ENCODE results near the gene MPZ.
"Not testable (repeated sequence)": the region's sequence is repeated elsewhere in the genome, so short reads cannot be mapped to it uniquely, and the experiment has no call there.

Gene MPZ

GRCh38 chr1:161299347-161299746 lies 10.4 kb downstream of the MPZ start:
- DNase-seq, result no peak

GRCh38 chr1:161298116-161298515 lies 11.7 kb downstream of the MPZ start:
- DNase-seq, result no peak

- no peak for DNase-seq
These were observed 12.4 kb downstream of the MPZ start for GRCh38 chr1:161297415-161297814.

GRCh38 chr1:161290779-161291178 lies 19.0 kb downstream of the MPZ start:
- no peak for DNase-seq

- DNase-seq, result no peak
These were observed 22.2 kb downstream of the MPZ start for GRCh38 chr1:161287482-161288054.

- peak in 1 of 3 experiments; percentile 40 for DNase-seq
These were observed 24.2 kb downstream of the MPZ start for GRCh38 chr1:161285521-161285920.

GRCh38 chr1:161285113-161285512 lies 24.7 kb downstream of the MPZ start:
- no peak for DNase-seq

GRCh38 chr1:161282991-161283390 lies 26.8 kb downstream of the MPZ start:
- no peak for DNase-seq

- DNase-seq, result no peak
These were observed 34.9 kb downstream of the MPZ start for GRCh38 chr1:161274874-161275273.

GRCh38 chr1:161273402-161273801 lies 36.4 kb downstream of the MPZ start:
- DNase-seq, result no peak

GRCh38 chr1:161267321-161267720 lies 42.4 kb downstream of the MPZ start:
- peak in 1 of 3 experiments; percentile 3 for DNase-seq

GRCh38 chr1:161266836-161267235 lies 42.9 kb downstream of the MPZ start:
- DNase-seq, result no peak

- peak in 2 of 3 experiments; percentile 28 to 68 for DNase-seq
These were observed 43.6 kb downstream of the MPZ start for GRCh38 chr1:161266202-161266601.

- no peak for DNase-seq
These were observed 44.5 kb downstream of the MPZ start for GRCh38 chr1:161265305-161265704.

GRCh38 chr1:161261261-161262235 lies 48.2 kb downstream of the MPZ start:
- peak; percentile 47 to 65 (median 64) for DNase-seq

GRCh38 chr1:161260376-161261260 lies 49.1 kb downstream of the MPZ start:
- DNase-seq, result peak; percentile 47 to 65 (median 64)

GRCh38 chr1:161259765-161260164 lies 50.0 kb downstream of the MPZ start:
- DNase-seq, result no peak

- peak in 1 of 3 experiments; percentile 13 for DNase-seq
These were observed 50.4 kb downstream of the MPZ start for GRCh38 chr1:161259345-161259702.

GRCh38 chr1:161258439-161259344 lies 51.1 kb downstream of the MPZ start, which contains the start of gene PCP4L1:
PCP4L1 (plus strand) TSS chr1:161258745; CDS start chr1:161258975, 230 bp downstream.
- peak; percentile 38 to 66 (median 45) for DNase-seq

GRCh38 chr1:161257109-161257508 lies 52.7 kb downstream of the MPZ start:
- DNase-seq, result not testable (repeated sequence)

- DNase-seq, result not testable (repeated sequence)
These were observed 53.7 kb downstream of the MPZ start for GRCh38 chr1:161255955-161256520.
